Hindlimb muscle (tissue), 1 donor: Measurements from ENCODE around the gene DPYD. TPM values are rescaled to one million over a fixed set of nuclear protein-coding genes. Genes with fewer than 3 reads are reported as not detected.
A peak's percentile ranks its signal among the peaks of the same experiment; 100 is the strongest.
"Not testable (repeated sequence)": the region's sequence is repeated elsewhere in the genome, so short reads cannot be mapped to it uniquely, and the experiment has no call there.

Experiments
- DNase-seq: peaks from one replicate; pipeline ENCODE4 v3.0.0-alpha.2; 2013
- polyA plus RNA-seq: library from polyadenylated mRNA; unstranded; fragments of 120-200 nt; gene quantifications from one replicate; pipeline ENCODE4 v1.2.1, GENCODE V29; 2013; ENCODE audit not compliant: insufficient read length

Gene DPYD
- polyA plus RNA-seq, 1 donor: 8.3 TPM

DNA sequence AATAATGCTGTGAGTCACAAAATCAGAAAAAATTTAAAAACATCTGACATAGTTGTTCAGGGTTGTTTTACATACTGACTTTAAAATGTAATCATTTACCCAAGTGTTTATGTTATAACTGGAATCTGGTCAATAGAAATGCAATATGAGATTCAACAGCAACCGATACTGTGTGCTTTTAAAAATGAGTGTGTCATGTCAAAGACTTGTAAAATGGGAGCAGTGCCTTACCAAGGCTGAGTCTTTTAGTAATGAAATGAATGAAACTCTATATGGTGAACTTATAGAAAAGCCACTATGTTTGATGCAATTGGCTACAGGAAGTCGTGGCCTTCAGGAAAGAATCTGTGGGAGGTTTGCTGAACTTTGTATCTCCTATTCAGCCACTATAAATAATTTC, 570.2 kb downstream of the DPYD start:
- DNase-seq: no peak

- no peak for DNase-seq
These were observed 570.6 kb downstream of the DPYD start for GRCh38 chr1:97350241-97350640.

DNA sequence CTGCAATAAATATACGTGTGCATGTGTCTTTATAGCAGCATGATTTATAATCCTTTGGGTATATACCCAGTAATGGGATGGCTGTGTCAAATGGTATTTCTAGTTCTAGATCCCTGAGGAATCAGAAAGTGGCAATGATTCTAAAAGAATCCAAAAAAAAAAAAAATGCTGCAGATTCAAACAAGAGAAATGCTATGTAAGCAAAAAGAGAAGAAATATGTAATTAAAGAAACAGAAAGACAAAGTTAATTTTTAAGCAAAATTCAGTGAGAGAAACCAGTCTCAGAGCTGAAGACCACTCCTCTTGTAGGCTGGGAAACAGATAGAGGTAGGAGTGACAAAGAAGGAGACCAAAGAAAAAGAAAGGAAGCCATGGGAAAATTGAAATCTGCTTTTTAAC, 571.0 kb downstream of the DPYD start:
- DNase-seq: not testable (repeated sequence)

GRCh38 chr1:97348599-97349265, 572.1 kb downstream of the DPYD start:
- DNase-seq: no peak

DNA sequence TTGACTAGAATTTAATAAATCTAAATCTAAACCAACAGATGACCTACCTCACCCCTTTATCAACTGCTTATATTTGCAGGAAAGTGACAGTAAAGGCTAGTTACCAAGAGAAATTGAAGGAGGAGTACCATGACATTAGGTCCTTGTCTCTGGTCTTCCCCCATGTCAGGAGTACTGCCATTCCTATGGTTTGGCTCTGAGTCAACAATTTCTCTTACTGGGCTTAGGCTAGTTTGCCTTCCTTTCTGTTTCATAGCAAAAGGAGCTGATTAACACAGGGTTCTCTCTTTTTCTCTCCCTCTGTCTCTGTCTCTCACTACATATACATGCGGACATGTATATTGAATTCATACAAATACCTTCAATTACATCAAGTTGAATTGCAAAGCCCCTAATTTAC, 579.9 kb downstream of the DPYD start:
- DNase-seq: no peak

DNA sequence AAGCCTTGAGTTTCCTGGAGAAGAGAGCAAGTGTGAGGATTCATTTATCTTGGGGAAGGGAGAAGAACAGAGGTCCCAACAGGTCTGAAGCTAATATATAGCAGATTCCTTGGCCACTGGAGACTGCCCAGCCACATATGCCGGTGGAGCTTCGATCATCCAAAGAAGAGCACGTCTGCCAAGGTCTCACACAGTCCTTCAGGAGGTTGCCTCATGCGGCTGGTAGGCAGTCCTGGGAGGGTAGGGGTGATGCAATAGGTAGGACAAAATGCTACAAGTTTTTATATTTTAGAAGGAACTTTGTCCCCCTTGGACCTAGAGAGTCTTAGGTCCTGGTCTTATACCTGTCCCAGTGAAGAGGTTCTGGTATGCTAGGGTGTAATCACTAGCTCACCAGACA, 582.5 kb downstream of the DPYD start:
- DNase-seq: no peak

GRCh38 chr1:97337250-97338030, 583.4 kb downstream of the DPYD start:
- no peak for DNase-seq

DNA sequence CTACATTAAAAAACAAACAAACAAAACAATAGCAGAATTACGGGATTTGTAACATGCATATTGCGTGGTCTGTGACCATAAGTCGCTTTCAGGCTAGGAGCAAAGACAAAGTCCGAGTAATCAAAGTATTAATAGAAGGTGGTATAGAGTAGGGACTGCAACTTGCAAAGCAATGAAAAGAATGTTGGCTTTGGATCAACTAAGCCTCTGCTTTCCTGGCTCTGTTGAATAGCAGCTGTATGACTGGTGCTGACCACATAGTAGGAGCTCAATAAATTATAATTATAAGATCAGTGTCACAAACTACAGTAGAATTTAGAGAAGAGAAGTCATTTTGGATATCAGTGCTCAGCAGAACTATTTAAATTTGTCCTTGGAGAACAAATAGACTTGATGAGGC, 586.4 kb downstream of the DPYD start:
- DNase-seq: no peak

DNA sequence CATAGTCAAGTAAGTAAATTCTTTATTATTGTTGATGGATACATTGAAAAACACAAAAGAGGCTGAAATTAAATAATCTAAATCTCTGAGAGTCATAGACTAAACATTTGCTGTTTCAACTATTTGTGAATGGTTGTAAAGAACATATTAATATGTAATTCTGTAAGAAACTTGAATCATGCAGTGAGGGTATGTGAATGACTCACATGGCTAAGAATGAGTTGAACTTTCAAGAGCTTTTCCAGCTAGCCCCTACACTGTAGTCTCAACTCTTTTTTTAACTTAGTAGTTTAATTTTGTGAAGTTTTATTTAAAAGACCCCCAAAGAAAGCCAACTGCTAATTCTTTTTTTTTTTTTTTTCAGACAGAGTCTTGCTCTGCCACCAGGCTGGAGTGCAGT, 588.1 kb downstream of the DPYD start:
- DNase-seq: no peak

DNA sequence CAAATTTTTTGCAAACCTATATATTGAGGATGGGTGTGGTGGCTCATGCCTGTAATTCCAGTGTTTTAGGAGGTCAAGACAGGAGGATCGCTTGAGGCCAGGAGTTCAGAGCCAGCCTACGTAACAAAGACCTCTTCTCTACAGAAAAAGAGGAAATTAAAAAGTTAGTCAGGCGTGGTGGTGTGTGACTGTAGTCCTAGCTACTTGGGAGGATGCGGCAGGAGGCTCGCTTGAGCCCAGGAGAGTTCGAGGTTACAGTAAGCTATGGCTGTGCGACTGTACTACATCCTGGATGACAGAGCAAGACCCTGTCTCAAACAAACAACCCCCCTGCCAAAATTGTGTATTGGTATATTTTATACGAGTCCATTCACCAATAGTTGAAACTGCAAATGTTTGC, 589.7 kb downstream of the DPYD start:
- no peak for DNase-seq

DNA sequence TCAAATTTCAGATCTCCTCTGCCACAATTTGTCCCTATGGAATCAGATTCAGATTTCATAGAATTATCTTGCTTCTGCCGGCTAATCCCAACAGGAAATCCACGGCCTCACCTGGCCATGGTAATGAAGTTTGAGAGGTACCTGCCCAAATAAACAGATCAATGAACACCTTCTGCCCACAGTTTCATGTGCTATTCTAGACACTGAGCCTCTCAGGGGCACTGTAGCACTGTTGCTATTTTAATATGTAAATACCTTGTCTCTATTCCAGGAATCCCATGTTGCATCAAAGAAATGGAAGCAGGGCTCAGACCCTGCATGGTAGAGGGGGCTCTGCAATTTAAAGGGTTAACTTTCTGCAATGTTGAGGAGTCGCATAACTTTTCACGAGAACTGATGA, 606.1 kb downstream of the DPYD start:
- DNase-seq: no peak

DNA sequence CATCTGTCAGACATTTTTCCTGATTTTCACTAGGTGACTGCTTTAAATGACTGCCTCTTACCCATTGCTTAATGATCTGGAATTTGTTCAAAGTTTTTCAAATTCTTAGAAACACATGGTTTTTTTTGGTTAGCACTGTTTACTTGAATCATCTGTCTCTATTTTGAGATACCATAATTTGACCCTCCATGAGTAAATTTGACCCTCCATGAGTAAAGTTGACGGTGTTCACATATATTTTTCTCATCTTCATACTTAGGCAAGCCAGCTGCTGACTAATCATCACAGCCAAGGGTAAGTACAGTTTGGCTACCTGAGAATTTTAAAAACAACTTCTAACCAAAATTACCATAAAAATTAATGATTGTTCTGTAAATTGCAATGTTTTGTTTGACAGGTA, 612.7 kb downstream of the DPYD start:
- no peak for DNase-seq

GRCh38 chr1:97307568-97307967, 613.3 kb downstream of the DPYD start:
- DNase-seq: no peak

DNA sequence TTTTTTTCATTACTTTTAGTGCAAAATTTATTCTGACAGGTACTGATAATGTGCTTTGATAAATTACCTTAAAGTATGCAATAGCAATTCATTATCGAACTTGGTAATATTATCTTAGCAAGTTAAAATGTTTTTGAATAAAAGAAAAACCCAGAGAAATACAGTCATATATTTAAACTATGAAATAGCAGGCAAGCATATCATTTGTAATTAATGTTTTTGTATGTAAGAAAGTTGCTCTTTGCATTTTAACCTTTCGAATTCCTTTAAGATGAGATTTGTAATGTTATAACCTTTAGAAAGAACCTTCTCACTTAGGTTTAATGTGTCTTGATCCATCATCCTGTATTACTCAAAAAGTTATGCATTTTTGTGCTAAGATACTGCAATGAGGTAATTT, 613.7 kb downstream of the DPYD start:
- no peak for DNase-seq

DNA sequence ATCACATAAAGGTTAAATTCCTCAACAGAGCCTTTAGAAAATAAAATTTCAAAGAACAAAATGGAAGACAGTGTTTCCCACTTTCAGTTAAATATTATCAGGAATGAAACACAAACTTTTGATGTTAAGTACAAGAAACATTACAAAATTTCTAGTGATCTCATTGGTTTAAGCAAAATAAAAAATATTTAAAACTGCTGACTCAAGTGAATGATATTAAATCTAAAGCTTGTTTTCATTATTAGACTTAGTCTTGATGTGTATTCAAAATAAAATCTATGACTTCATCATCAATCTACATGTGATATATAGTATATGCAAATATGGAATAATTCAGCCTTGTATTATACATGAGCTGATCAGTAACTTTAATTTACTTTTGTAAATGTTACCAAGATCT, 614.3 kb downstream of the DPYD start:
- no peak for DNase-seq

DNA sequence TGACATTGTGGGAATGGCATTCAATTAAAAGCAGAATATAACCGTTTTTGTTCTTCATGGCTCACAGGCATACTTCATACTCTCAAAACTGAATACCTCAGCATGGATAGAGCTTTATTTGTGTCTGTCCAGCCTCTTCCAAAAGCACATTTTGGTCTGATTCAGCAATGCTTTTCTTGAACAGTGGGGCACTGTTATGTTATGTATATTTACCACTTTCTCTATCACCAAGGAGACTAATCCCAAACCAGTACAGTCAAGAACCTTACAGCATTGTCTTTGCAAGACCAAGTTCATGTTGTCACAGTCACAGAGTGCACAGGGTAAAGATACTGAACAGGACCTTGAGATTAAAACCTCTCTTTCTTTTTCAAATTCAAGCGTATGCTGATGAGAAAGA, 616.5 kb downstream of the DPYD start:
- no peak for DNase-seq

DNA sequence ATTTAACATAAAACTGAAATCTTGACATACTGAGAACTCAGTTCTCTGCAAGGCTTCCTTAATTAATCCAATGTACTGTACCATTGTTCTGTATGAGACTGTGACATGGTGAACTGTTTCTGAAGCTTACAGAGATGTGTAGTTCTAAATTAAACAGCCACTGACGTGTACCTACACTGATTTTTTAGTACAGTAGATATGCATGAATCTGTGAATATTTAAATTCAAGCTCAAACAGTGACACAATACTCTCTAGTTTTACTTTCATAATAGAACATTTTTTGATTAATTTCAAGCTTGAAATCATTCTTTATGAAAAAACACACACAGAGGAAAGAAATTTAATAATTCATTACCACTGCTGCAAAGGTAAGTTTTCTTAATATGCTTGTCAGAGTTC, 621.9 kb downstream of the DPYD start:
- DNase-seq: no peak

DNA sequence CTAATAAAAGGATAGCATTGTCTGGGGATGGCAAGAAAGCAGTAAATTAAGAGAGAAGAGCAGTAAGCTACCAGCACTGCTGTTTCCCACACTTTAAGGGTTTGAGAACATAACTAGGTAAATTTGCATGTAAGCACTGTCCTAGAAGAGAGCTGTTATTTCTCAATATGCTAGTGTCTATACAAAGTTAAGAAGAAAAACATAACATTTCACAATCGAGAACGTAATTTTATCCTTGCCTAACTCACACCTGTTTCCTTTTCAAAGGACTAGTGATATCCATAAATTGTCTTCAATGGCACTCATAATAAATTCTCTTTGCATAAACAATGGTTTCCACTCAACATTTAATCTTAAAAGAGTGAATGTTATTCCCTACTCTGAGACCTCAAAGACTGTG, 623.2 kb downstream of the DPYD start:
- DNase-seq: no peak

- DNase-seq: no peak
These were observed 638.9 kb downstream of the DPYD start for GRCh38 chr1:97281962-97282361.

GRCh38 chr1:97277891-97278654, 642.8 kb downstream of the DPYD start:
- no peak for DNase-seq

DNA sequence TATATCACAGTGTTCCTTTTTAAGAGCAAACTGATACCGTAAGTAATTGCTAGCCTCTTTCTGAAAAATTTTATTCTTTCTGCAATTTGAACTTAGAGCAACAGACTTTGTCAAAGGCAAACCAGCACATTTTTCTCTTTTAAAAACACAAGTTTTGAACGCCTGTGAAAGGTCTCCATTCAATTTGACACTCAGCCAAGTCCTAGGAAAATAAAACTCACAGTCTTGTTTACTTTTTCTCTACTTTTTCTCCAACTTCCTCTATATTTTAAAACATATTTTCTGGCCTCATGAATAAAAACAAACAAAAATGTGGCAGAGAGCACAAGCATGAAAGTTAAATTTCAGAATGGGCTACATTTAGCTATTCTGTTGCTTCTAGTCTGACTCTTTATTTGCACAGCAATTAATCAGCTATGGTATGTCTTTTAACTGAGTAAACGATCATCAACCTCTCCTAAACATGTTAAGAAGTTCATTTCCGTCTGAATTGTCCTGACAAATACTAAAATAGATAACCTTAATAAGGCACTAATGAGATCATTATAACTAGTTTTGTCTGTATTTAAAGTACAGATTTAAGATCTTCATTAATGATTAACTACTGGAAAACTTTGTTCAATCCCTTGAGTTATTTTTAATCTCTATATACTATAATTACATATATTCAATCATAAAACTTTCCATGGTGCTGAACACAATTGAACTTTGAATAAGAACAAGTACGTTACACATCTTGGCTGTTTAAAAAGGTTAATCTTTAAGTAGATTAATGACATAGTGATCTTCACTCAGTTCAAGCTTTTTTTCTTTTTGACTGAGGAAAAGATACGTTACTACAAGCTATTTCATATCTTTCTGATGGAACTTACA, 648.7 kb downstream of the DPYD start:
- DNase-seq: peak; percentile 14

- no peak for DNase-seq
These were observed 650.1 kb downstream of the DPYD start for GRCh38 chr1:97270508-97271307.
